Liver (tissue), 3 donors: ENCODE measurements around the gene NOP16.

Source experiments
- HNF4G ChIP-seq: IDR thresholded peaks from 2 replicates; pipeline ENCODE4 v1.6.1; 2016; ENCODE audit warnings: antibody characterized with exemption
- JUND ChIP-seq, 2 donors: IDR thresholded peaks; 2 replicates each; pipeline ENCODE4 v1.6.1; 2016; ENCODE audit warnings: antibody characterized with exemption in 2 of 2
- RAD21 ChIP-seq, 2 donors: IDR thresholded peaks; 2 replicates each; pipeline ENCODE4 v1.6.1; 2016; ENCODE audit warnings: antibody characterized with exemption in 2 of 2, mild to moderate bottlenecking in 2 of 2
- SP1 ChIP-seq: IDR thresholded peaks from 2 replicates; pipeline ENCODE4 v1.6.1; 2018; ENCODE audit warnings: antibody characterized with exemption, mild to moderate bottlenecking
- TAF1 ChIP-seq: conservative IDR thresholded peaks from 2 replicates; pipeline ENCODE4 v1.6.1; 2016; ENCODE audit warnings: antibody characterized with exemption, mild to moderate bottlenecking
- YY1 ChIP-seq: IDR thresholded peaks from 2 replicates; pipeline ENCODE4 v1.6.1; 2016; ENCODE audit warnings: antibody characterized with exemption, mild to moderate bottlenecking
- TF ChIP-seq, protein P1 (sequence below): fragments of 150-350 bp; IDR thresholded peaks from 2 replicates; pipeline ENCODE4 v1.5.1; 2017; ENCODE audit warnings: improper control_type of control experiment, low read depth, low read length; ENCODE audit not compliant: missing input control
- TF ChIP-seq, protein P2 (sequence below): IDR thresholded peaks from 2 replicates; pipeline ENCODE4 v1.6.1; 2016; ENCODE audit warnings: antibody characterized with exemption, mild to moderate bottlenecking
- TF ChIP-seq, protein P3 (sequence below): IDR thresholded peaks from 2 replicates; pipeline ENCODE4 v1.6.1; 2016; ENCODE audit warnings: antibody characterized with exemption
- TF ChIP-seq, protein P4 (sequence below): IDR thresholded peaks from 2 replicates; pipeline ENCODE4 v1.6.1; 2016; ENCODE audit warnings: antibody characterized with exemption
- donor health status: healthy.
- donor health status: healthy.

DNA sequence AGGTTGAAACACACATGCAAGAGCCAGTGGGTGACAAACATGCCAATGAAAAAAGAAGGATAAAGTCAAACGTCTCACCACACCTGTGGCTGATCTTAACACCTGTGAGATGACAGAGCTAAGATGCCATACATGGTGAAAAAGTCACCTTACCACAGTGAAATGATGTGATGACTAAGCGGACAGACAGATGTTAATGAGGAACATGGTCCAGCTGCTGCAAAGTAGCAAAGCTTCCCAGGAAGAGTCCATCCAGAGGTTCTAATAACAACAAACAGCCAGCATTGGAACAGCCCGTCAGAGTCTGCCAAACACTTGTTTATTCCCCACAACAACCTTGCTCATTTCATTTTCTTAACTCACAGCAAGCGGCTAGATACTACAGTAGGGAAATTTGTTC lies 28.7 kb downstream of the NOP16 start:
- TF ChIP-seq, protein P1, sequence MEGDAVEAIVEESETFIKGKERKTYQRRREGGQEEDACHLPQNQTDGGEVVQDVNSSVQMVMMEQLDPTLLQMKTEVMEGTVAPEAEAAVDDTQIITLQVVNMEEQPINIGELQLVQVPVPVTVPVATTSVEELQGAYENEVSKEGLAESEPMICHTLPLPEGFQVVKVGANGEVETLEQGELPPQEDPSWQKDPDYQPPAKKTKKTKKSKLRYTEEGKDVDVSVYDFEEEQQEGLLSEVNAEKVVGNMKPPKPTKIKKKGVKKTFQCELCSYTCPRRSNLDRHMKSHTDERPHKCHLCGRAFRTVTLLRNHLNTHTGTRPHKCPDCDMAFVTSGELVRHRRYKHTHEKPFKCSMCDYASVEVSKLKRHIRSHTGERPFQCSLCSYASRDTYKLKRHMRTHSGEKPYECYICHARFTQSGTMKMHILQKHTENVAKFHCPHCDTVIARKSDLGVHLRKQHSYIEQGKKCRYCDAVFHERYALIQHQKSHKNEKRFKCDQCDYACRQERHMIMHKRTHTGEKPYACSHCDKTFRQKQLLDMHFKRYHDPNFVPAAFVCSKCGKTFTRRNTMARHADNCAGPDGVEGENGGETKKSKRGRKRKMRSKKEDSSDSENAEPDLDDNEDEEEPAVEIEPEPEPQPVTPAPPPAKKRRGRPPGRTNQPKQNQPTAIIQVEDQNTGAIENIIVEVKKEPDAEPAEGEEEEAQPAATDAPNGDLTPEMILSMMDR = no peak
- TF ChIP-seq RAD21 (IDR thresholded peaks at IDR 0.05) (no peak), JUND (IDR thresholded peaks at IDR 0.05) (no peak), HNF4G (no peak), YY1 (no peak), TAF1 (no peak), SP1 (no peak)
- TF ChIP-seq, protein P2, sequence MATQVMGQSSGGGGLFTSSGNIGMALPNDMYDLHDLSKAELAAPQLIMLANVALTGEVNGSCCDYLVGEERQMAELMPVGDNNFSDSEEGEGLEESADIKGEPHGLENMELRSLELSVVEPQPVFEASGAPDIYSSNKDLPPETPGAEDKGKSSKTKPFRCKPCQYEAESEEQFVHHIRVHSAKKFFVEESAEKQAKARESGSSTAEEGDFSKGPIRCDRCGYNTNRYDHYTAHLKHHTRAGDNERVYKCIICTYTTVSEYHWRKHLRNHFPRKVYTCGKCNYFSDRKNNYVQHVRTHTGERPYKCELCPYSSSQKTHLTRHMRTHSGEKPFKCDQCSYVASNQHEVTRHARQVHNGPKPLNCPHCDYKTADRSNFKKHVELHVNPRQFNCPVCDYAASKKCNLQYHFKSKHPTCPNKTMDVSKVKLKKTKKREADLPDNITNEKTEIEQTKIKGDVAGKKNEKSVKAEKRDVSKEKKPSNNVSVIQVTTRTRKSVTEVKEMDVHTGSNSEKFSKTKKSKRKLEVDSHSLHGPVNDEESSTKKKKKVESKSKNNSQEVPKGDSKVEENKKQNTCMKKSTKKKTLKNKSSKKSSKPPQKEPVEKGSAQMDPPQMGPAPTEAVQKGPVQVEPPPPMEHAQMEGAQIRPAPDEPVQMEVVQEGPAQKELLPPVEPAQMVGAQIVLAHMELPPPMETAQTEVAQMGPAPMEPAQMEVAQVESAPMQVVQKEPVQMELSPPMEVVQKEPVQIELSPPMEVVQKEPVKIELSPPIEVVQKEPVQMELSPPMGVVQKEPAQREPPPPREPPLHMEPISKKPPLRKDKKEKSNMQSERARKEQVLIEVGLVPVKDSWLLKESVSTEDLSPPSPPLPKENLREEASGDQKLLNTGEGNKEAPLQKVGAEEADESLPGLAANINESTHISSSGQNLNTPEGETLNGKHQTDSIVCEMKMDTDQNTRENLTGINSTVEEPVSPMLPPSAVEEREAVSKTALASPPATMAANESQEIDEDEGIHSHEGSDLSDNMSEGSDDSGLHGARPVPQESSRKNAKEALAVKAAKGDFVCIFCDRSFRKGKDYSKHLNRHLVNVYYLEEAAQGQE = no peak
- TF ChIP-seq, protein P3, sequence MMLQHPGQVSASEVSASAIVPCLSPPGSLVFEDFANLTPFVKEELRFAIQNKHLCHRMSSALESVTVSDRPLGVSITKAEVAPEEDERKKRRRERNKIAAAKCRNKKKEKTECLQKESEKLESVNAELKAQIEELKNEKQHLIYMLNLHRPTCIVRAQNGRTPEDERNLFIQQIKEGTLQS = no peak
- TF ChIP-seq, protein P4, sequence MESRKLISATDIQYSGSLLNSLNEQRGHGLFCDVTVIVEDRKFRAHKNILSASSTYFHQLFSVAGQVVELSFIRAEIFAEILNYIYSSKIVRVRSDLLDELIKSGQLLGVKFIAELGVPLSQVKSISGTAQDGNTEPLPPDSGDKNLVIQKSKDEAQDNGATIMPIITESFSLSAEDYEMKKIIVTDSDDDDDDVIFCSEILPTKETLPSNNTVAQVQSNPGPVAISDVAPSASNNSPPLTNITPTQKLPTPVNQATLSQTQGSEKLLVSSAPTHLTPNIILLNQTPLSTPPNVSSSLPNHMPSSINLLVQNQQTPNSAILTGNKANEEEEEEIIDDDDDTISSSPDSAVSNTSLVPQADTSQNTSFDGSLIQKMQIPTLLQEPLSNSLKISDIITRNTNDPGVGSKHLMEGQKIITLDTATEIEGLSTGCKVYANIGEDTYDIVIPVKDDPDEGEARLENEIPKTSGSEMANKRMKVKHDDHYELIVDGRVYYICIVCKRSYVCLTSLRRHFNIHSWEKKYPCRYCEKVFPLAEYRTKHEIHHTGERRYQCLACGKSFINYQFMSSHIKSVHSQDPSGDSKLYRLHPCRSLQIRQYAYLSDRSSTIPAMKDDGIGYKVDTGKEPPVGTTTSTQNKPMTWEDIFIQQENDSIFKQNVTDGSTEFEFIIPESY = no peak
